B cell (primary cell): Measurements from ENCODE around the gene SORL1.

Experiments used
- CTCF ChIP-seq: fragments of 200-600 bp; IDR thresholded peaks from one replicate; pipeline ENCODE4 v1.8.0; 2022; ENCODE audit warnings: antibody characterized with exemption, mild to moderate bottlenecking
- EZH2 ChIP-seq: IDR thresholded peaks from 2 replicates; pipeline ENCODE4 v1.6.1; 2012; ENCODE audit warnings: borderline replicate concordance, low read depth, mild to moderate bottlenecking, moderate library complexity, low read length; ENCODE audit not compliant: insufficient read depth, poor library complexity, severe bottlenecking

DNA sequence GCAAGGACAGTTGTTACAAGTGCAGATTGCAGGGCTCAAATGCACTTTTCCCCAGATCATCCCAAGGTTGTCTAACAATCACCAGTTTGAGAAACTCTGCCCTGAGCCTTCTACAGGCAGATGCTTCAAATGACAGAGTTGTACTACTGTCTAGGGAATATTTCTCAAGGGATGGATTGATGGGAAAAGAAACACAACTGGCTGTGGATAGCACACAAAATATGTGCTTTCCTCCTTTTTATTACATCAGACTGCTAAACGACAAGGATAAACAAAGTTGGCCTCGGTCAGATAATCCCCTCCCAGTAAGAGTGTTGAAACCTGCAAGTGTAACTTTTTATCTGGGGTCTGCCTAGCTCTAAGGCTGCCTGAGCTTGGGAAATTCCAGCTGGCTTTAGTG is 47.3 kb downstream of the SORL1 start:
- TF ChIP-seq CTCF (no peak), EZH2 (no peak)
